Dermis microvascular lymphatic vessel endothelial cell (primary cell): Measurements from ENCODE around the gene CDCP2. TPM values are rescaled to one million over a fixed set of nuclear protein-coding genes. Genes with fewer than 3 reads are reported as not detected.

ENCODE experiments used
- DNase-seq, 2 donors: peaks; one replicate each; pipeline versions ENCODE4 v3.0.0 to v3.0.0-alpha.2; 2010; ENCODE audit warnings: low read depth in 2 of 2
- total RNA-seq: library from RNA; depleted of rRNA; stranded (reverse); fragments of >200 nt; gene quantifications from 2 replicates; pipeline ENCODE4 v1.2.1, GENCODE V29; 2014

The CDCP2 gene
- total RNA-seq, 1 donor from 2014 or later = 0.13 TPM

DNA sequence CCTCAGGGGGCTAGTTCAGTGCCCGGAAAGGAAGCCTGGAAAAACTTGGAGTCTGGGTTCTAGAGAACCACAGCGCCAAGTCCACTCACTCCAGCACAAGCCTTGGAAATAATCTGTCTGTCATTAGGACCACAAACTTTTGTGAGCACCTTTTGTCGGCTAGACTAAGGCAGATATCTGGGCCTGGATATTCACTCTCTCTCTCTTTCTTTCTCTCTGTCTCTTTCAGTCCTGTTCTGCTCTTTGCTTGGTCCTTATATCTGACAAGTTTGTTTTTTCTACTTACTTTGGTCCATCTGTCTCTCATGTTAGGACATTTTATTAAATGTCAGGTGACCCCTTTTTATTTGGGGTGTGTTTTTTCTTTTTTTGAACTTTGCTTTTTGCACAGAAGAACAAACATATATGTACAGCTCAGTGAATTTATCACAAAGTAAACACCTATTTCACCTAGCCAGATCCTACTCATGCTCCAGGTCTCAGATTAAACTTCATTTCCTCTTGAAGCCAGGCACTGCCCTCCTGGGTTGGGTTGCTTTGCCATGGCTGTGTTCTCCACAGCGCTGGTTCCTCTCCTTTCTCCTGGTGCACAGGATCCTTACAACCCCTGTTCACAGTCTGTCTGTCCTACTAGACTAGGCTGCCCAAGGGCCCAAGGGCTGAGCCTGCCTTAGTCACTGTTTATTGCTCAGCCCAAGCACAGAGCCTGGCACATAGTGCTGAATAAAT, 58.6 kb downstream of the CDCP2 start:
- DNase-seq = no peak

DNA sequence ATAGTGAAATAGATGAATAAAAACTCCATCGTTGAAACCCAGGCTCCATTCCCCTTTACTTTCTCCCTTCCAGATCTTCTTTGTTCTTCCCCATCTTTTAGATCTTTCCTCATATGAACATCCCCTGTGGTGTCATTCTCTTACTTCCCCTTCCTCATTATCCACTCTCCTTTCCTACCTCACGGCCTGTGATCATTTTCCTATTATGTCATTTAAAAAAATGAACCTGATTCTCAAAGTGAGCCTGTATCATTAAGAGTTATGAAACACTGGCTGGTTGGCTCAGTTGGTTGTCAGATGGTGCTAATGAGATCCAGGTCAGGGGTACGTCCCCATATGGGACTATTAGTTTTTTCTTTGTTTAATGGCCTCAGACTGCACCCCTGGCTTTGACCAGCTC, 61.1 kb downstream of the CDCP2 start:
- DNase-seq = no peak

DNA sequence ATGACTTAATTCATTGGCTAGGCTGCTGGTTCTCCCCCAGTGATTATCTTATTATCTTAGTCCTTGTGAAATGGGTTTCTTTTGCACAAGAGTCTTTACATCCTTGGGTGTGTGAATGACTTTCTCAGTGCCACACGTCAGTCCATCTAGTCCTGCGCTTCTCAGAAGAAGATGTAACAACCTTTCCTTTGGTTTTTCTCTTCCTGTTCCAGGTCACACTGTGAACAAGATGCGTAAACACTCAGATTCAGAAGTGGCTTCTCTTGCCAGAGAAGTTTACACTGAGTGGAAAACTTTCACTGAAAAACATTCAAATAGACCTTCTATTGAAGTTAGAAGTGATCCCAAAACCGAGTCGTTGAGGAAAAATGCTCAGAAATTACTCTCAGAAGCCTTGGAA, 64.4 kb downstream of the CDCP2 start:
- DNase-seq = no peak

DNA sequence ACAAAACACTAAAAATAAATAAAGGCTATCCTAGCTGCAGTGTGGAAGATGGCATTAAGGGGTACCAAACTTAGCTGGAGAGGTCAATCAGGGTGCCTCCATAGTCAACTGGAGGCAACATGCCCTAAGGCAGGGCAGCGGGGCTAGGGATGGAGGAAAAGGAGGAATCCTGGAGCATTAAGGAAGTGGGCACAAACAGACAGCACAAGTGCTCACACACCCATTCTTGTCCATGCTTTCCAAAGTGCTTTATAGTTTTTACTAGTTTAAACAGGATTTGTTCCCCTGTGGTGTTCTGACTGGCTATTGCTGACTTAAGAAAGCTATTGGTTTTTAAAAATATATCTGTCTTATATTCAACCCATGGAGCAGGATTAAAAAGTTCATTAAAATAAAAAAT, 66.0 kb downstream of the CDCP2 start:
- no peak for DNase-seq

DNA sequence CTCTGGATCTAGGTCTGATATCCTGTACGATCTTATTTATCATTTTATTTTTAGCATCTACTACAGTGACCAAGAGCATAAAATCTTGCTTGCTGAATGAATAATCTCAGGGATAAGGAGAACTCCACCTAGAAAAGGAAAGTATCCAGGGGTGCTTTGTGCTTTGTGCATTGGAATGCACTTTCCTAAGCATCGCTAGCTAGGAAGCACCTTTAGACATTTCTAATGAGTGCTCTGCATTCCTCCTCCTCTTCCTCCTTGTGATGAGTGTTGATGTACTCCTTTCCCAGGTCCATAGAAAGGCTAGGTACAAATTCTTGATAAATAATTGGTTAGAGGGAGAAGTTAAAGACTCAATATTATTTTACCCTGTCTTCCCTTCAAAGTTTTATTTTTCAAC, 68.0 kb downstream of the CDCP2 start:
- no peak for DNase-seq

Other genes starting within 250 kb of the CDCP2 start
- 10.5 and 14.5 TPM in 2 replicates for gene IFT25, start 207.3 kb downstream of the CDCP2 start, total RNA-seq
- gene LRRC42, start 206.7 kb downstream of the CDCP2 start, total RNA-seq = 18.2 and 24.1 TPM in 2 replicates
- not detected in 2 replicates for gene LDLRAD1, start 134.8 kb downstream of the CDCP2 start, total RNA-seq
- 232 and 301 TPM in 2 replicates for gene TMEM59, start 99.8 kb downstream of the CDCP2 start, total RNA-seq
- gene TCEANC2, start 99.4 kb downstream of the CDCP2 start, total RNA-seq = 2.0 and 2.1 TPM in 2 replicates
- 3.5 and 5.3 TPM in 2 replicates for gene CYB5RL, start 47.0 kb upstream of the CDCP2 start, total RNA-seq
- 48.5 and 56.4 TPM in 2 replicates for gene MRPL37, start 47.2 kb upstream of the CDCP2 start, total RNA-seq